ENCODE measurements around the gene WWOX. TPM values are rescaled to one million over a fixed set of nuclear protein-coding genes. Genes with fewer than 3 reads are reported as not detected.

Gene WWOX
- total RNA-seq, 1 donor from 2014 or later = 12.6 TPM

- Histone ChIP-seq H3K4me3 (ENCODE audit: low read depth, low read length) (no peak overlapping the region), H3K27me3 (ENCODE audit: control insufficient read depth, insufficient read depth, low read length) (no peaks in the 10 kb centered on the region), H3K36me3 (ENCODE audit: control insufficient read depth, insufficient read depth, low read length) (no peaks in the 10 kb centered on the region)
- DNase-seq (ENCODE audit: low read depth) = no peak
- no peak for FAIRE-seq
- no peak for TF ChIP-seq CTCF (IDR thresholded peaks at IDR 0.05; ENCODE audit: insufficient read depth, low read length, severe bottlenecking)
Measured at GRCh38 chr16:79088971-79089370, 989.5 kb downstream of the WWOX start.

- no peak overlapping the region for H3K4me3 ChIP-seq (ENCODE audit: low read depth, low read length)
- TF ChIP-seq CTCF (IDR thresholded peaks at IDR 0.05; ENCODE audit: insufficient read depth, low read length, severe bottlenecking) = no peak
- no peaks in the 10 kb centered on the region for H3K27me3 ChIP-seq (ENCODE audit: control insufficient read depth, insufficient read depth, low read length)
- H3K36me3 ChIP-seq (ENCODE audit: control insufficient read depth, insufficient read depth, low read length) = no peaks in the 10 kb centered on the region
- FAIRE-seq (no peak), DNase-seq (ENCODE audit: low read depth) (no peak)
Measured at GRCh38 chr16:79089735-79090284, 990.4 kb downstream of the WWOX start.

GRCh38 chr16:79090966-79091365, 991.5 kb downstream of the WWOX start:
- DNase-seq (ENCODE audit: low read depth) = no peak
- TF ChIP-seq CTCF (IDR thresholded peaks at IDR 0.05; ENCODE audit: insufficient read depth, low read length, severe bottlenecking) = no peak
- Histone ChIP-seq H3K4me3 (ENCODE audit: low read depth, low read length) (no peak overlapping the region), H3K27me3 (ENCODE audit: control insufficient read depth, insufficient read depth, low read length) (no peaks in the 10 kb centered on the region), H3K36me3 (ENCODE audit: control insufficient read depth, insufficient read depth, low read length) (no peaks in the 10 kb centered on the region)
- FAIRE-seq = no peak

- Histone ChIP-seq H3K27me3 (ENCODE audit: control insufficient read depth, insufficient read depth, low read length) (no peaks in the 10 kb centered on the region), H3K36me3 (ENCODE audit: control insufficient read depth, insufficient read depth, low read length) (no peaks in the 10 kb centered on the region), H3K4me3 (ENCODE audit: low read depth, low read length) (no peak overlapping the region)
- DNase-seq (ENCODE audit: low read depth) = no peak
- TF ChIP-seq CTCF (IDR thresholded peaks at IDR 0.05; ENCODE audit: insufficient read depth, low read length, severe bottlenecking) = no peak
- no peak for FAIRE-seq
Measured at GRCh38 chr16:79092846-79093245, 993.4 kb downstream of the WWOX start.

GRCh38 chr16:79093554-79093967, 994.1 kb downstream of the WWOX start:
- no peak for TF ChIP-seq CTCF (IDR thresholded peaks at IDR 0.05; ENCODE audit: insufficient read depth, low read length, severe bottlenecking)
- Histone ChIP-seq H3K36me3 (ENCODE audit: control insufficient read depth, insufficient read depth, low read length) (no peaks in the 10 kb centered on the region), H3K27me3 (ENCODE audit: control insufficient read depth, insufficient read depth, low read length) (no peaks in the 10 kb centered on the region), H3K4me3 (ENCODE audit: low read depth, low read length) (no peak overlapping the region)
- FAIRE-seq = no peak
- DNase-seq (ENCODE audit: low read depth) = no peak

- no peak overlapping the region for H3K4me3 ChIP-seq (ENCODE audit: low read depth, low read length)
- H3K36me3 ChIP-seq (ENCODE audit: control insufficient read depth, insufficient read depth, low read length) = no peaks in the 10 kb centered on the region
- H3K27me3 ChIP-seq (ENCODE audit: control insufficient read depth, insufficient read depth, low read length) = peaks cover 3% of the 10 kb centered on the region
- DNase-seq (ENCODE audit: low read depth) (no peak), FAIRE-seq (no peak)
- no peak for TF ChIP-seq CTCF (IDR thresholded peaks at IDR 0.05; ENCODE audit: insufficient read depth, low read length, severe bottlenecking)
Measured at GRCh38 chr16:79096246-79096645, 996.8 kb downstream of the WWOX start.

Data from bronchial epithelial cell (primary cell).